AG09319 (cell line): ENCODE measurements around the gene SPAG9.

Experiments used
- DNase-seq: peaks from one replicate; pipeline ENCODE4 v3.0.0-alpha.2; 2010; ENCODE audit warnings: low read depth; ENCODE audit errors: extremely low read depth
- CTCF ChIP-seq: IDR thresholded peaks from 2 replicates; pipeline ENCODE4 v1.5.1; 2011; ENCODE audit warnings: low read depth, mild to moderate bottlenecking, inconsistent platforms, low read length, moderate library complexity

Gene SPAG9

GRCh38 chr17:51164911-51165679, 44.4 kb upstream of the SPAG9 start:
- DNase-seq, result no peak
- no peak for TF ChIP-seq CTCF

GRCh38 chr17:51161541-51161940, 40.9 kb upstream of the SPAG9 start:
- no peak for TF ChIP-seq CTCF
- DNase-seq, result no peak

DNA sequence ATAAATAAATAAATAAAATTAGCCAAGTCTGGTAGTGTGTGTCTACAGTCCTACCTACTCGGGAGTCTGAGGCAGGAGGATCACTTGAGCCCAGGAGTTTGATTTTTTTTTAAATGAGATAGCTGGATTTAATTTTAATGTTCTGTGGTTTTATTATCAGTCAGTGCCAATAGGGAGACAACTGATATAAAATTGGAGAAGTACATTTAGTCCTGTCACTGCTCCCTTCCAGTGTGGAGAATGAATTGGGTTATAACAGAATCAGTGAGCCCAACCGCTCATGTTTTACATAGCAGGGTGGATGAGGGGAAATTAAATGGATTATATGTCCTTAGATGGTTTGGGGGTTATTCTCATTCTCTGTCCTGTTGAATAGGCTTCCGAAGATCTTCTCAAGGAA, 38.9 kb upstream of the SPAG9 start:
- no peak for DNase-seq
- no peak for TF ChIP-seq CTCF

DNA sequence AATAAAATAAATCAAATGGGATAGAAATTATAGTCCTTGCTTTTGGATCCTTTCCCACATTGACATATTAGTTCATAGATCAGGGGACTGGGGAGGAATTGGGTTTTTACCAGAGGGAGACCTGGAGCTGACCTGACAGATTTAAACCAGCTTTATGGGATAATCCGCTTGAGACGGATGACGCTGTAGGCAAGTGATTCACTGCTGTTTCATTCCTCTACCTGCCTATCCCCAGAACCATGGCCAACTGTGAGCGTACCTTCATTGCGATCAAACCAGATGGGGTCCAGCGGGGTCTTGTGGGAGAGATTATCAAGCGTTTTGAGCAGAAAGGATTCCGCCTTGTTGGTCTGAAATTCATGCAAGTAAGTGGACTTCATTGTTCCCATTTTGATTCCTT, 34.7 kb upstream of the SPAG9 start:
- DNase-seq, result no peak

GRCh38 chr17:51154176-51154575, 33.5 kb upstream of the SPAG9 start:
- no peak for TF ChIP-seq CTCF
- no peak for DNase-seq

More for the DNA sequence above, 34.7 kb upstream of the SPAG9 start:
- no peak for TF ChIP-seq CTCF

DNA sequence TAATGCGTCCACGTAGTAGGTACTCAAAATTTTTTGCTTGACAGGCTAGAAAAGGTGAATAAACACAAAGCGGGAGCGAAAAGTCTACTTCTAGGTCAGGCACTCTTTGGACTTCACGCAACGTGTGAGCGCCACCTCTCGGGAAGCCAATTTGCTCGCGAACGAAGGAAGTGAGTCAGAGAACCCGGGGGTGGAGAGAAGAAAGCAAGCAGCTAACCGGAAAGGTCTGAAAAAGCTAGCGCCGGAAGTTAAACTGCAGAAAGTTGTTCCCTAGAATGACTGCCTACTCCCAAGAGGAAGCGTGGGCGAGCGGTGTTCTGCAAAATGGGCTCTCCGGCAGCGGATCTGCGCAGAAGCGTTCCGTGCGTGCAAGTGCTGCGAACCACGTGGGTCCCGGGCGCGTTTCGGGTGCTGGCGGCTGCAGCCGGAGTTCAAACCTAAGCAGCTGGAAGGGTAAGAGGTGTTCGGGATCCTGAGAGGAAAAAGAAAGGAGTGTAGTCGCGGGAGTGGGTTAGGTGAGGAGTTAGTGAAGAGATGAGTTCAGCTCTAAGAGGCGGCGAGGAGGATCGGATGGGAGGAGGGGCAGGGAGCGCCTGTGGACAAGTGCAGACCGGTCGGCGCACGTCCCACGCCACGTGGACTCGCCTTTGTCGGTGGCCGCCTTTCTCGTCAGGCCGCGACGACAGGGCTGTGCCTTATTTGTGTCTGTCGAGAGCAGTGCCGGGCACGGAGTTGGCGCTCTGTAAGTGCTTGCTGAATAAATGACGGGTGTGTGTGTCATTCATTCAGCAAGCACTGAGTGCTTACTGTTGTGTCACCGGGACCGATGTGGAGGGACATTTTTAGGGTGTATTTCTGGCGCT, 32.8 kb upstream of the SPAG9 start, which contains the start of gene NME1:
Gene NME1 (plus strand): TSS at position 350 of the 863 bp plus-strand sequence. CDS start 2,096 bp downstream, outside the sequence.
- peak; percentile 99 for DNase-seq
- peak; percentile 92 for TF ChIP-seq CTCF

DNA sequence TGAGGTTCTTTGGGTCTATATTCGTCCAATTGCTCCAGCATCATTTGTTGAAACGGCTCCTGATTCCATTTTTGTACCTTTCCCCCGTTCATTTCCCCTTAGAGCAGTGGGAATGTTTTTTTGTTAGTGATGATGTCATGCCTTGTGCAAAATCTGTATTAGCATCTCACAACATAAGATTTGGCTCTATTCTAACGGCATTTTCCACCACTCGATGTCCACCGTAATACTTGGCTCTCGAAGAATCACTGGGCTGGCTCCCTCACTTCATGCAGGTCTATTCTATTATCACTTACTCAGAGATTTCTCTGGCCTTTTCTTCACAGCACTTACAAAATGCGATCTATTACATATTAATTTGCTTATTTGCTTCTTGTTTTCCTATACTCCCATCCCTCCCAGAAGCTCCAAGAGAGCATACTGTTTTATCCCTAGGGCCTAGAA, 32.1 kb upstream of the SPAG9 start:
- DNase-seq, result no peak

More for the DNA sequence above, 32.1 kb upstream of the SPAG9 start:
- no peak for TF ChIP-seq CTCF
